ENCODE measurements around the gene MT1F. TPM values are rescaled to one million over a fixed set of nuclear protein-coding genes. Genes with fewer than 3 reads are reported as not detected.

The MT1F gene
- total RNA-seq, 1 experiment from 2014 or later = 27.3 TPM

DNA sequence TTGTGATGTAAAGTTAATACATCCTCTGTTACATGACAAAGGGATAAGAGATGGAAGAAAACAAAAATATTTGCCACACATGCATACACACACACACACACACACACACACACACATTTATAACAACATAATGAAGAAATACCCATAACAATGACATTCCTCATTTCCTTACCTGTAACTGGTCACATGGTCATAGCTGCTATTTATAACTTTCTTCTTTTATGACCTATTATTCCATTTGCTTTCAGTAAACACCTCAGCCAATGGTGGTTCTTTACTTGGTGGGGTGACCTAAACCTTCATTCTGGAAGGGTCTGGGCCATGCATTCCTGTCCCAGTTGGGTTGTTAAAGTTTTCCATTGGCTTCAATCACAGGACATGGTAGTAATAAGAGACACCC, 44.1 kb upstream of the MT1F start:
- intact Hi-C loops (cut with micrococcal nuclease) = no loop called here
- POLR2A ChIA-PET (ENCODE audit: unreplicated experiment) = no interaction called here
- H3F3A ChIP-seq (ENCODE audit: low read length, unreplicated experiment) = no peaks in the 10 kb centered on the region
- H3K79me2 ChIP-seq (ENCODE audit: low read length) = peaks cover 13% of the 10 kb centered on the region
- H3K4me2 ChIP-seq (ENCODE audit: low read length) = peak overlapping the region; percentile 40; the same call in 1 of the 2 replicates
- no peaks in the 10 kb centered on the region for H3K9me2 ChIP-seq (replicated peaks; ENCODE audit: low read length)
- no peaks in the 10 kb centered on the region for H3K36me3 ChIP-seq (ENCODE audit: low read depth, low read length)
- no peak overlapping the region for H3K4me3 ChIP-seq (ENCODE audit: low read length)
- no peak overlapping the region for H3K9ac ChIP-seq (ENCODE audit: low read length)
- CTCF ChIA-PET = no interaction called here
- peak overlapping the region; percentile 59 for H3K27ac ChIP-seq (ENCODE audit: low read length)
- no peak overlapping the region for H2AFZ ChIP-seq (ENCODE audit: low read length)
- peaks cover 60% of the 10 kb centered on the region for H3K4me1 ChIP-seq (ENCODE audit: insufficient read depth, low read length)
- no peak for ATAC-seq
- H4K20me1 ChIP-seq (ENCODE audit: low read length) = no peaks in the 10 kb centered on the region
- DNase-seq = no peak
- BruUV-seq (replicated peaks) = no TSS peak
- TF ChIP-seq EZH2 (IDR thresholded peaks at IDR 0.05; ENCODE audit: low read length, unreplicated experiment) = no peak
- no peak for TF ChIP-seq EZH2phosphoT487 (IDR thresholded peaks at IDR 0.05; ENCODE audit: borderline replicate concordance, low read length)
- TF ChIP-seq, protein P1, sequence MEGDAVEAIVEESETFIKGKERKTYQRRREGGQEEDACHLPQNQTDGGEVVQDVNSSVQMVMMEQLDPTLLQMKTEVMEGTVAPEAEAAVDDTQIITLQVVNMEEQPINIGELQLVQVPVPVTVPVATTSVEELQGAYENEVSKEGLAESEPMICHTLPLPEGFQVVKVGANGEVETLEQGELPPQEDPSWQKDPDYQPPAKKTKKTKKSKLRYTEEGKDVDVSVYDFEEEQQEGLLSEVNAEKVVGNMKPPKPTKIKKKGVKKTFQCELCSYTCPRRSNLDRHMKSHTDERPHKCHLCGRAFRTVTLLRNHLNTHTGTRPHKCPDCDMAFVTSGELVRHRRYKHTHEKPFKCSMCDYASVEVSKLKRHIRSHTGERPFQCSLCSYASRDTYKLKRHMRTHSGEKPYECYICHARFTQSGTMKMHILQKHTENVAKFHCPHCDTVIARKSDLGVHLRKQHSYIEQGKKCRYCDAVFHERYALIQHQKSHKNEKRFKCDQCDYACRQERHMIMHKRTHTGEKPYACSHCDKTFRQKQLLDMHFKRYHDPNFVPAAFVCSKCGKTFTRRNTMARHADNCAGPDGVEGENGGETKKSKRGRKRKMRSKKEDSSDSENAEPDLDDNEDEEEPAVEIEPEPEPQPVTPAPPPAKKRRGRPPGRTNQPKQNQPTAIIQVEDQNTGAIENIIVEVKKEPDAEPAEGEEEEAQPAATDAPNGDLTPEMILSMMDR (conservative IDR thresholded peaks at IDR 0.05; ENCODE audit: low read depth, low read length) = no peak
- H3K27me3 ChIP-seq (ENCODE audit: low read length) = no peaks in the 10 kb centered on the region
- H3K9me3 ChIP-seq (ENCODE audit: low read length) = no peaks in the 10 kb centered on the region

DNA sequence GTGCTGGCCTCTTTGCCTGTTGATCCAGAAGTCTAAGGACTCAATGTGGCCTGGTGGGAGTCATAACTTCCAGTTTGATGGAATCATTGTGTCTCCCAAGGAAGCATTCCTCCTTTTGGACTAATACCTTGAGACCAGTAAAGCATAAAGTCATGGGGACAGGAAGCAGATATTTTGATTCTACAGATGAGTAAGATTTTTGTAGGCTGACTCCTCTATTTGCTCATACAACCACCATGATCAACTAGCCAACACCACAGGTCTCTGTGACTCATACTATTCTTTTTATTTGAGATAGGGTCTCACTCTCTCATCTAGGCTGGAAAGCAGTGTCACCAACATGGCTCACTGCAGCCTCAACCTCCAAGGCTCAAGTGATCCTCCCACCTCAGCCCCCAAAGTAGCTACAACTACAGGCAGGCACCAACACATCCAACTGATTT, 43.2 kb upstream of the MT1F start:
- no peaks in the 10 kb centered on the region for H3K27me3 ChIP-seq (ENCODE audit: low read length)
- H3K27ac ChIP-seq (ENCODE audit: low read length) = peak overlapping the region; percentile 59
- ChIA-PET CTCF (no interaction called here), POLR2A (ENCODE audit: unreplicated experiment) (no interaction called here)
- BruUV-seq (replicated peaks) = no TSS peak
- DNase-seq (peak; percentile 84), ATAC-seq (peak; percentile 68)
- intact Hi-C loops (cut with micrococcal nuclease) = no loop called here
- H3K4me1 ChIP-seq (ENCODE audit: insufficient read depth, low read length) = peaks cover 59% of the 10 kb centered on the region
- H3K9me2 ChIP-seq (replicated peaks; ENCODE audit: low read length) = no peaks in the 10 kb centered on the region
- no peak overlapping the region for H3K4me3 ChIP-seq (ENCODE audit: low read length)
- no peaks in the 10 kb centered on the region for H3K9me3 ChIP-seq (ENCODE audit: low read length)
- H3K36me3 ChIP-seq (ENCODE audit: low read depth, low read length) = no peaks in the 10 kb centered on the region
- no peak for TF ChIP-seq EZH2 (IDR thresholded peaks at IDR 0.05; ENCODE audit: low read length, unreplicated experiment)
- TF ChIP-seq EZH2phosphoT487 (IDR thresholded peaks at IDR 0.05; ENCODE audit: borderline replicate concordance, low read length) = no peak
- TF ChIP-seq, protein P1 (conservative IDR thresholded peaks at IDR 0.05; ENCODE audit: low read depth, low read length) = no peak
- H3K79me2 ChIP-seq (ENCODE audit: low read length) = peaks cover 5% of the 10 kb centered on the region; the same call in 1 of the 2 replicates
- H3K9ac ChIP-seq (ENCODE audit: low read length) = peak overlapping the region; percentile 43; the same call in 1 of the 2 replicates
- H2AFZ ChIP-seq (ENCODE audit: low read length) = no peak overlapping the region
- no peaks in the 10 kb centered on the region for H4K20me1 ChIP-seq (ENCODE audit: low read length)
- H3K4me2 ChIP-seq (ENCODE audit: low read length) = peak overlapping the region; percentile 40
- no peaks in the 10 kb centered on the region for H3F3A ChIP-seq (ENCODE audit: low read length, unreplicated experiment)

DNA sequence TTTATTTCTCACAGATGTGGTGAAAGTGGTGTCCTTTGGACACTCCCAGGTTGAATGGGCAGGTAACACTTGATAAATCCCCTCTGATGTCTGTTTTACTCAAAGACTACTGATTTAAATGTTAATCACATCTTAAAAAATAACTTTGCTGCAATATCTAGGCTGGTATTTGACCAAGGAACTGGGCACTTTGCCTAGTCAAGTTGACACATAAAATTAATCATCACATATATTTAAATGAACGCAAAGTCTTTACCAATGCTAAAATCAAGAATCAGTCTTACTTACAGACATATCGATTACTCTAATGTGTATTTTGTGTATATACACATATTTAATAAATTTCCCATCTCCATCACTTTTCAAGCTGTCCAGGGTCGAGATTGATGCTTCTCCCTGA, 42.4 kb upstream of the MT1F start:
- no peak overlapping the region for H2AFZ ChIP-seq (ENCODE audit: low read length)
- H3K27ac ChIP-seq (ENCODE audit: low read length) = peak overlapping the region; percentile 59
- H3K27me3 ChIP-seq (ENCODE audit: low read length) = no peaks in the 10 kb centered on the region
- no peaks in the 10 kb centered on the region for H3K9me3 ChIP-seq (ENCODE audit: low read length)
- H3K4me1 ChIP-seq (ENCODE audit: insufficient read depth, low read length) = peaks cover 51% of the 10 kb centered on the region
- peak; percentile 29; the same call in 1 of the 2 replicates for ATAC-seq
- ChIA-PET POLR2A (ENCODE audit: unreplicated experiment) (no interaction called here), CTCF (no interaction called here)
- no peak overlapping the region for H3K4me3 ChIP-seq (ENCODE audit: low read length)
- no TSS peak for BruUV-seq (replicated peaks)
- peaks cover 4% of the 10 kb centered on the region; the same call in 1 of the 2 replicates for H3K79me2 ChIP-seq (ENCODE audit: low read length)
- H3F3A ChIP-seq (ENCODE audit: low read length, unreplicated experiment) = no peaks in the 10 kb centered on the region
- DNase-seq = peak; percentile 63
- TF ChIP-seq EZH2phosphoT487 (IDR thresholded peaks at IDR 0.05; ENCODE audit: borderline replicate concordance, low read length) = no peak
- TF ChIP-seq EZH2 (IDR thresholded peaks at IDR 0.05; ENCODE audit: low read length, unreplicated experiment) = no peak
- TF ChIP-seq, protein P1 (conservative IDR thresholded peaks at IDR 0.05; ENCODE audit: low read depth, low read length) = no peak
- no peaks in the 10 kb centered on the region for H3K9me2 ChIP-seq (replicated peaks; ENCODE audit: low read length)
- H4K20me1 ChIP-seq (ENCODE audit: low read length) = no peaks in the 10 kb centered on the region
- intact Hi-C loops (cut with micrococcal nuclease) = no loop called here
- H3K36me3 ChIP-seq (ENCODE audit: low read depth, low read length) = no peaks in the 10 kb centered on the region
- H3K4me2 ChIP-seq (ENCODE audit: low read length) = peak overlapping the region; percentile 40
- H3K9ac ChIP-seq (ENCODE audit: low read length) = peak overlapping the region; percentile 43; the same call in 1 of the 2 replicates
